ENCODE results near the gene ELMO1. TPM values are rescaled to one million over a fixed set of nuclear protein-coding genes. Genes with fewer than 3 reads are reported as not detected.

The ELMO1 gene
- total and polyA plus RNA-seq, 2 experiments from 2014 or later: 6.5 to 24.9 TPM

- H3K79me2 ChIP-seq (replicated peaks; ENCODE audit: insufficient read depth): no peaks in the 10 kb centered on the region
- no peaks in the 10 kb centered on the region for H3K27me3 Mint-ChIP-seq (ENCODE audit: insufficient read depth, low read depth, poor library complexity)
- DNase-seq (ENCODE audit: low spot score): no peak
- no peak overlapping the region for H3K4me2 ChIP-seq
- peaks cover 29% of the 10 kb centered on the region for H3K4me1 ChIP-seq (ENCODE audit: insufficient read depth)
- no peak for TF ChIP-seq EZH2 (IDR thresholded peaks at IDR 0.05; ENCODE audit: low read depth, unreplicated experiment)
- TF ChIP-seq ETS1 (IDR thresholded peaks at IDR 0.05): no peak
- no peak for TF ChIP-seq ZNF331 (CRISPR knock-in tag; IDR thresholded peaks at IDR 0.05; ENCODE audit: low read depth)
- TF ChIP-seq ZNF462 (CRISPR knock-in tag; IDR thresholded peaks at IDR 0.05): no peak
- TF ChIP-seq REST (IDR thresholded peaks at IDR 0.05; ENCODE audit: unreplicated experiment): no peak
- no peak for TF ChIP-seq CREB1 (CRISPR knock-in tag; IDR thresholded peaks at IDR 0.05; ENCODE audit: low read depth)
- no peak for TF ChIP-seq EZH2phosphoT487 (IDR thresholded peaks at IDR 0.05; ENCODE audit: unreplicated experiment)
- TF ChIP-seq CTCF (conservative IDR thresholded peaks at IDR 0.05; ENCODE audit: low read depth in 2 of 2): no peak
- TF ChIP-seq POLR2AphosphoS5 (IDR thresholded peaks at IDR 0.05; ENCODE audit: low read depth): no peak
- no peak for TF ChIP-seq ZNF114 (CRISPR knock-in tag; IDR thresholded peaks at IDR 0.05)
- TF ChIP-seq STAT1 (IDR thresholded peaks at IDR 0.05; ENCODE audit: unreplicated experiment): no peak
- TF ChIP-seq JUNB (IDR thresholded peaks at IDR 0.05; ENCODE audit: unreplicated experiment): no peak
- TF ChIP-seq NANOG (IDR thresholded peaks at IDR 0.05; ENCODE audit: borderline replicate concordance): no peak
- H3F3A ChIP-seq (replicated peaks; ENCODE audit: low read depth): no peaks in the 10 kb centered on the region
- no peak for ATAC-seq
- H3K9me2 ChIP-seq (ENCODE audit: insufficient read depth): peaks cover 14% of the 10 kb centered on the region
- H3K36me3 ChIP-seq (ENCODE audit: insufficient read depth): no peaks in the 10 kb centered on the region
- H3K27ac Mint-ChIP-seq: no peak overlapping the region
- no peaks in the 10 kb centered on the region for H3K27me3 ChIP-seq (ENCODE audit: insufficient read depth)
- H4K20me1 ChIP-seq (replicated peaks; ENCODE audit: insufficient read depth): no peaks in the 10 kb centered on the region
- H3K27ac ChIP-seq (ENCODE audit: low read depth): no peak overlapping the region
- H3K4me3 ChIP-seq: no peak overlapping the region
- H3K4me1 Mint-ChIP-seq: peaks cover 37% of the 10 kb centered on the region
- H2AFZ ChIP-seq: no peak overlapping the region
- no peaks in the 10 kb centered on the region; the same call in 2 of the 3 replicates for H3K36me3 Mint-ChIP-seq (ENCODE audit: low read depth)
- no peaks in the 10 kb centered on the region for H3K9me3 Mint-ChIP-seq
- no peak overlapping the region for H3K4me3 Mint-ChIP-seq
Measured at GRCh38 chr7:36871355-36871738, 577.3 kb downstream of the ELMO1 start.

All from GM23338 (cell line).